Esophagus muscularis mucosa (tissue), 3 donors: ENCODE measurements around the gene HDAC4.

Experiments used
- CTCF ChIP-seq, 3 experiments: fragments of 200-600 bp in 2 of 3; fragments of 450-650 bp in 1 of 3; sonication (generic) in 2 of 3; IDR thresholded peaks; one replicate each; pipeline ENCODE4 v1.5.1; 2017 to 2019; ENCODE audit warnings: antibody characterized with exemption in 3 of 3, mild to moderate bottlenecking in 2 of 3, moderate library complexity in 1 of 3
- POLR2A ChIP-seq: fragments of 450-650 bp; IDR thresholded peaks from one replicate; pipeline ENCODE4 v1.6.1; 2017; ENCODE audit warnings: antibody characterized with exemption, moderate library complexity, mild to moderate bottlenecking, low read depth

GRCh38 chr2:239362507-239362906 is 38.3 kb downstream of the HDAC4 start:
- TF ChIP-seq CTCF (IDR thresholded peaks at IDR 0.05): no peak
- TF ChIP-seq POLR2A: no peak
